Brain microvascular endothelial cell (primary cell): ENCODE data around the gene SKP1.

ENCODE experiments used
- DNase-seq: peaks from one replicate; pipeline ENCODE4 v3.0.0-alpha.2; 2020
- H3K27ac ChIP-seq: fragments of 250-450 bp; sonication (Bioruptor Pico); 2 replicates; pipeline ENCODE4 v1.5.1; 2020; ENCODE audit warnings: mild to moderate bottlenecking, moderate library complexity
- H3K27me3 ChIP-seq: fragments of 250-450 bp; sonication (Bioruptor Pico); replicated peaks from 2 replicates; pipeline ENCODE4 v1.5.1; 2020; ENCODE audit warnings: mild to moderate bottlenecking
- H3K36me3 ChIP-seq: fragments of 250-450 bp; sonication (Bioruptor Pico); replicated peaks from 2 replicates; pipeline ENCODE4 v1.5.1; 2020; ENCODE audit warnings: mild to moderate bottlenecking
- H3K4me3 ChIP-seq: 2 replicates; pipeline ENCODE4 v1.5.1; 2011; ENCODE audit warnings: low read depth, mild to moderate bottlenecking, control low read depth, low read length, moderate library complexity
- in situ Hi-C: cut with HindIII; loops from 2 replicates; pipeline ENCODE4 v1.10.0; 2017; ENCODE audit warnings: low sequenced_read_pairs, low pct_ligation_motif_present
- TF ChIP-seq, protein P1 (sequence below): IDR thresholded peaks from 2 replicates; pipeline ENCODE4 v1.5.1; 2011; ENCODE audit warnings: low read depth, mild to moderate bottlenecking, moderate library complexity, low read length, control low read depth, inconsistent platforms; ENCODE audit errors: missing control alignments

SKP1 gene

DNA sequence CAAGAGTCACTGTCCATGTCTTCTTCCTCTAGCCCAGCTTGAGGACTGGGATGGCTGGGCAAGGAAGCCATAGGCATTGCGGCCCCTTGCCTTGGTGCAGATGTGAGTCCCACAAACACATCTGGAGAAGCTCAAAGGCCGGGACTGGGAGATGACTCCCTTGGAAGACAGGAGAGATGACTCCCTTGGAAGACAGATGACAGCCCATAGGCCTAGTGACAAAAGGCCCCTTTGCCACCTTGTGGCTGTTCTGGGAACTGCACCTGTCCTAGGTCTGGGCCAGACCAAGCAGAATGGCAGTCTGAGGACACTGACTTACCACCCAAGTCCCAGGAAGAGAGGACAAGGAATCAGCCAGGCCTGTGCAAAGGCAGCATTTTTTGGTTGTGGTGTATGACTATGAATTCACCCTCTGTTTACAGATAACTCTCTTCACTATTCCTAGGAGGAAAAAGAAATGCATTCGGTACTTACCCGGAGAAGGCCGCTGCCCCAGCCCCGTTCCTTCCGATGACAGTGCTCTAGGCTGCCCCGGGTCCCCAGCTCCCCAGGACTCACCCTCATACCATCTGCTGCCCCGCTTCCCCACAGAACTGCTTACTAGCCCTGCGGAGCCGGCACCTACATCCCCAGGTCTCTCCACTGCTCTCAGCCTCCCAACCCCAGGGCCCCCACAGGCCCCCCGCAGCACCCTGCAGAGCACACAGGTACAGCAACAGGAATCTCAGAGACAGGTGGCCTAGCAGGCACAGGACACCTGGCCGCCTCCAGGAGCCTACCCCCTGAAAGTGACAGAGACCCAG lies 30.8 kb downstream of the SKP1 start:
- in situ Hi-C loops, result loop anchor here (25.0 kb wide), 1 partner anchor 109 kb away; no protein-coding TSS in a partner anchor
- TF ChIP-seq, protein P1, sequence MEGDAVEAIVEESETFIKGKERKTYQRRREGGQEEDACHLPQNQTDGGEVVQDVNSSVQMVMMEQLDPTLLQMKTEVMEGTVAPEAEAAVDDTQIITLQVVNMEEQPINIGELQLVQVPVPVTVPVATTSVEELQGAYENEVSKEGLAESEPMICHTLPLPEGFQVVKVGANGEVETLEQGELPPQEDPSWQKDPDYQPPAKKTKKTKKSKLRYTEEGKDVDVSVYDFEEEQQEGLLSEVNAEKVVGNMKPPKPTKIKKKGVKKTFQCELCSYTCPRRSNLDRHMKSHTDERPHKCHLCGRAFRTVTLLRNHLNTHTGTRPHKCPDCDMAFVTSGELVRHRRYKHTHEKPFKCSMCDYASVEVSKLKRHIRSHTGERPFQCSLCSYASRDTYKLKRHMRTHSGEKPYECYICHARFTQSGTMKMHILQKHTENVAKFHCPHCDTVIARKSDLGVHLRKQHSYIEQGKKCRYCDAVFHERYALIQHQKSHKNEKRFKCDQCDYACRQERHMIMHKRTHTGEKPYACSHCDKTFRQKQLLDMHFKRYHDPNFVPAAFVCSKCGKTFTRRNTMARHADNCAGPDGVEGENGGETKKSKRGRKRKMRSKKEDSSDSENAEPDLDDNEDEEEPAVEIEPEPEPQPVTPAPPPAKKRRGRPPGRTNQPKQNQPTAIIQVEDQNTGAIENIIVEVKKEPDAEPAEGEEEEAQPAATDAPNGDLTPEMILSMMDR, result peak; percentile 98
- peak; percentile 54 for DNase-seq
- Histone ChIP-seq H3K27ac (no peak overlapping the region), H3K4me3 (no peak overlapping the region), H3K36me3 (peaks cover 60% of the 10 kb centered on the region), H3K27me3 (no peaks in the 10 kb centered on the region)

DNA sequence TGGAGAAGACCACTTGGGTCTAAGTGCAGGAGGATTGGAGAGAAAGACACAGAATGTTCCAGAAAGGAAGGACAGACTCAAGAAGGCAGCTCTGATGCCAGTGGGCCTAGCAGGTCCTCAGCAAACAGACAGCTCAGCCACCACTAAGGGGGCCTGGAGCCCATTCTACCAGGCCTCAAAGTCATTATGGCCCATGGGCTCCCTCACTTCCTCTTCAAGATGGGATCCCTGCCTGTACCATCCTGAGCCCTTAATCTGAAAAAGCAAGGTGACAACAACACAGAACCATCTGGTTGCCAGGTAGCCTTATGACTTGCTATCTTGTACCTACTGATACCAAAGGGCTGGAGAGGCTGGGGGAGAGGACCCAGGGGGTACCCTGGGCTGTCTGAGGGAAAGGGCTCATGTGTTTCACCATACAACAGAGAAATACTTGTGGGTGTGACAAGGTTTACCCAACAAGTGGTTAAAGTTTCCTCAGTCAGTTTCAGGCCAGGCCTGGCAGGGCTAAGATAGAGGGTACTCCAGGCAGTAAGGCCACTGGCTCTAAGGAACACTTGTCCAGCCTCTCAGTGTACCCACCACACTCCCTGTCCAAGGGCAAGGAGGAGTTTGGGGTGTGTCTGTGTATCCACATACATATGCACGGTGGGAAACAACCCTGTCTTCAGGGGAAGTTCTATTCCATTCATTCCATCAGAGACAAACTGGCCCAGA lies 31.6 kb downstream of the SKP1 start:
- DNase-seq, result no peak
- no peak overlapping the region for H3K4me3 ChIP-seq
- peaks cover 58% of the 10 kb centered on the region for H3K36me3 ChIP-seq
- TF ChIP-seq, protein P1, result no peak
- H3K27ac ChIP-seq, result no peak overlapping the region
- in situ Hi-C loops, result loop anchor here (25.0 kb wide), 1 partner anchor 108 kb away; no protein-coding TSS in a partner anchor
- no peaks in the 10 kb centered on the region for H3K27me3 ChIP-seq

DNA sequence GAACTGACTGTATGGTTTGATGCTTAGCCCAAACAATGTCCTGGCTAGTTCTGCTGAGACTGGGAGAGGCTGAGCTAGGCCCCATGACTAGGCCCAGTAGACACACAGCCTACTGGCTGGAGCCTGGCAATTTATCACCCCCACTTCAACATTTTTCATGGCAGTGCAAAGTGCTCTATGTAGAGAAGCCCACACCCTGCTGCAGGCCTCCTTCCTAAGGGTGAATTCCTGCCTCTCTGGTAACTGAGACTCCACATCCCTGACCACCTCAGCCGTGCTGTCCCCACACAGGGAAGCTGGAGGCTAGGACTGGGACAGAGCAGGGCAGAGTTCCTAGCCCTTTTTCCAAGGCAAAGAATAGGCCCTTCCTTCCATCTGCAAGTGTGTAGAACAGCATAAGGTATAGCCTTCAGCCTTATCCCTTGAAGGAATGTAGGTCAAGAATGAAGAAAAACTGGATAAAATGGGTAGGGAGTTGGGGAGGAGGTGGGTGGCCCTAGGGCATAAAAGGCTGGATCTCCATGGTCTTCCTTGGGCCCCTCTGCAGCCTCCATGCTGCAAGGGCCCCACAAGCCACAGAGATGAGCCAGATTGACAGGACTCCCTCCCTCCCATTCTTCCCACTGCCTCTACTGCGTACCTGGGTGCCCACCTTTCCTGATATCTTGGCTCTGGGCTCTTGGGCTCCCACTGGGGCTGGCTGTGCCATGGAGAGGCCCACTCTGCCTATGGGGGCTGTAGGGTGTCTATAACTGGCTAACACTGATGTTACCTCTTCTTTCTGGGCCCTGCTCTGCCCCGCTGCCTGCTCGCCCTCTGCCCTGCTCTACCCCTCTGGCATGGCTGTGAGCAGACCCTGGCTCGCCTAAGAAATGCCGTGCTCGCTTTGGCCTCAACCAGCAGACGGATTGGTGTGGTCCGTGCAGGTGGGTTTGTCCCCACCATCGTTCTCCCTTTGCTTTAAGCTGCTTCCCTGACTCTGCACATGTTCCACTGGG lies 32.5 kb downstream of the SKP1 start:
- TF ChIP-seq, protein P1, result no peak

DNA sequence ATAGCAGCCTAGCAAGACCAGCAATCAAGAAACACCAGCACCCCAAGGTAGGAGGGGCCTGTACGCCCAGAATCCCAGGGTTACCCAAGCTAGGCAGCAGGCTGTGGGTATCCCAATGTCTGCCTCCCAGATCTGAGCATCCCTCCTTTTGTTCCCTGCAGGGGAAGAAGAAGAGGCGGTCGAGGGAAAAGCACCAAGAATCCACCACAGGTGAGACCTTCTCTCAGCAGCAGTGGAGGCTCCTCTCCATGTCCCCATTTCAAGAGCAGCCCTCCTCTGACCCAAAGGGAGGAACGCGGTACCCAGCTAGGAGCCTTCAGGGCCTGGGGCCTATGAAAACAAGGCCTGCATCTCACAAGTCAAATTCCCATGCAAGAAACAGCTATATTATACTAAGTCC lies 33.3 kb downstream of the SKP1 start:
- no peaks in the 10 kb centered on the region for H3K27me3 ChIP-seq
- in situ Hi-C loops, result loop anchor here (25.0 kb wide), 1 partner anchor 106 kb away; no protein-coding TSS in a partner anchor
- peaks cover 51% of the 10 kb centered on the region for H3K36me3 ChIP-seq
- no peak overlapping the region for H3K27ac ChIP-seq
- H3K4me3 ChIP-seq, result no peak overlapping the region
- no peak for DNase-seq
- TF ChIP-seq, protein P1, result no peak

More for the DNA sequence above, 32.5 kb downstream of the SKP1 start:
- in situ Hi-C loops, result loop anchor here (25.0 kb wide), 1 partner anchor 107 kb away; no protein-coding TSS in a partner anchor
- DNase-seq, result no peak
- H3K4me3 ChIP-seq, result no peak overlapping the region
- no peak overlapping the region for H3K27ac ChIP-seq
- H3K27me3 ChIP-seq, result no peaks in the 10 kb centered on the region
- peaks cover 55% of the 10 kb centered on the region for H3K36me3 ChIP-seq

DNA sequence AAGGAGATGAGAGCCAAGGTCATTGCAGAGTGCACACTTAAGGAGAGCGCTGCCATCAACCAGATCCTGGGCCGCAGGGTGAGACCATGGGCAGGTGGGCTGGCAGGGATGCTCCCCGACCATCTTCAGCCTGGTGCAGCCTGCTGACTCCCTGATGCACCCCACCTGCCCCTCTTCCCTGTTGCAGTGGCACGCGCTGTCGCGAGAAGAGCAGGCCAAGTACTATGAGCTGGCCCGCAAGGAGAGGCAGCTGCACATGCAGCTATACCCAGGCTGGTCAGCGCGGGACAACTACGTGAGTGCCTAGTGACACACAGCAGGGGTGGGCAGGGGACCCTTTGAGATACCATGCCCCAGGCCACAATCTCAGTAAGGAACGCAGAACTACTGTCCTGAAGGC lies 33.9 kb downstream of the SKP1 start:
- in situ Hi-C loops, result loop anchor here (25.0 kb wide), 1 partner anchor 106 kb away; no protein-coding TSS in a partner anchor
- H3K27me3 ChIP-seq, result no peaks in the 10 kb centered on the region
- H3K27ac ChIP-seq, result no peak overlapping the region
- no peak overlapping the region for H3K4me3 ChIP-seq
- TF ChIP-seq, protein P1, result no peak
- DNase-seq, result no peak
- peaks cover 51% of the 10 kb centered on the region for H3K36me3 ChIP-seq
